HEK293 (cell line): Measurements from ENCODE around the gene LOXL4.

Source experiments
- CTCF ChIA-PET: fragments of 350-600 bp; formaldehyde crosslinking; extraction: SDS; loops from one replicate; lab custom pipeline; 2021; ENCODE audit warnings: antibody characterized with exemption; lab: Yijun Ruan, JAX
- POLR2A ChIA-PET: fragments of 300-600 bp; formaldehyde crosslinking; extraction: SDS; loops from one replicate; lab custom pipeline; 2020; ENCODE audit warnings: antibody characterized with exemption, inconsistent platforms; lab: Yijun Ruan, JAX
- H3K27ac ChIP-seq: fragments of 200-500 bp; sonication (Bioruptor generic); 2 replicates; pipeline ENCODE4 v1.5.1; 2014; ENCODE audit warnings: low read depth, low read length, control low read depth, inconsistent platforms; ENCODE audit errors: extremely low read depth
- H3K36me3 ChIP-seq, 2 experiments: fragments of 200-500 bp in 1 of 2; sonication (Bioruptor generic) in 1 of 2; 1 replicate in 1 of 2; 2 replicates in 1 of 2; pipeline ENCODE4 v1.5.1; 2014 to 2017; ENCODE audit warnings: inconsistent platforms in 2 of 2, low read length in 2 of 2; ENCODE audit not compliant: control insufficient read depth in 2 of 2, insufficient read depth in 1 of 2
- H3K4me1 ChIP-seq: fragments of 200-500 bp; sonication (Bioruptor generic); 2 replicates; pipeline ENCODE4 v1.5.1; 2014; ENCODE audit warnings: mild to moderate bottlenecking, low read length, inconsistent platforms; ENCODE audit not compliant: control insufficient read depth, insufficient read depth
- H3K4me3 ChIP-seq: 2 replicates; pipeline ENCODE4 v1.5.1; 2011; ENCODE audit warnings: low read depth, mild to moderate bottlenecking, control low read depth, low read length, moderate library complexity
- H3K9me3 ChIP-seq: fragments of 200-500 bp; sonication (Bioruptor generic); 2 replicates; pipeline ENCODE4 v1.5.1; 2014; ENCODE audit warnings: low read depth, low read length, inconsistent platforms; ENCODE audit not compliant: control insufficient read depth, insufficient read depth
- ATF2 ChIP-seq: fragments of 450-650 bp; formaldehyde crosslinking; IDR thresholded peaks from 2 replicates; pipeline ENCODE4 v1.5.1; 2016; ENCODE audit warnings: missing biosample characterization, missing genetic modification characterization, low read depth
- IKZF3 ChIP-seq: fragments of 450-650 bp; IDR thresholded peaks from 2 replicates; pipeline ENCODE4 v1.5.0; 2018; ENCODE audit warnings: missing biosample characterization, mild to moderate bottlenecking, missing genetic modification characterization, moderate library complexity
- KLF1 ChIP-seq: fragments of 450-650 bp; formaldehyde crosslinking; IDR thresholded peaks from 2 replicates; pipeline ENCODE4 v1.5.1; 2016; ENCODE audit warnings: missing biosample characterization, missing genetic modification characterization
- KLF7 ChIP-seq: fragments of 450-650 bp; formaldehyde crosslinking; IDR thresholded peaks from 2 replicates; pipeline ENCODE4 v1.5.1; 2016; ENCODE audit warnings: missing biosample characterization, missing genetic modification characterization, borderline replicate concordance
- KLF8 ChIP-seq: fragments of 450-650 bp; formaldehyde crosslinking; IDR thresholded peaks from 2 replicates; pipeline ENCODE4 v1.5.1; 2016; ENCODE audit warnings: missing biosample characterization, missing genetic modification characterization
- PRDM6 ChIP-seq: fragments of 450-650 bp; formaldehyde crosslinking; IDR thresholded peaks from 2 replicates; pipeline ENCODE4 v1.5.1; 2017; ENCODE audit warnings: missing biosample characterization, missing genetic modification characterization
- TCF7L2 ChIP-seq: IDR thresholded peaks from 2 replicates; pipeline ENCODE4 v1.6.1; 2011; ENCODE audit warnings: low read depth, mild to moderate bottlenecking, inconsistent platforms, low read length, moderate library complexity, borderline replicate concordance
- ZFP37 ChIP-seq: fragments of 450-650 bp; formaldehyde crosslinking; IDR thresholded peaks from 2 replicates; pipeline ENCODE4 v1.5.1; 2016; ENCODE audit warnings: missing biosample characterization, missing genetic modification characterization
- ZIC2 ChIP-seq: fragments of 450-650 bp; formaldehyde crosslinking; IDR thresholded peaks from 2 replicates; pipeline ENCODE4 v1.5.1; 2016; ENCODE audit warnings: missing biosample characterization, missing genetic modification characterization
- ZNF114 ChIP-seq: fragments of 450-650 bp; formaldehyde crosslinking; IDR thresholded peaks from 2 replicates; pipeline ENCODE4 v1.5.0; 2017; ENCODE audit warnings: missing biosample characterization, missing genetic modification characterization
- ZNF174 ChIP-seq: fragments of 450-650 bp; formaldehyde crosslinking; IDR thresholded peaks from 2 replicates; pipeline ENCODE4 v1.5.0; 2017; ENCODE audit warnings: missing biosample characterization, mild to moderate bottlenecking, missing genetic modification characterization
- ZNF2 ChIP-seq: fragments of 450-650 bp; formaldehyde crosslinking; IDR thresholded peaks from 2 replicates; pipeline ENCODE4 v1.5.1; 2016; ENCODE audit warnings: missing biosample characterization, missing genetic modification characterization
- ZNF214 ChIP-seq: fragments of 450-650 bp; formaldehyde crosslinking; IDR thresholded peaks from 2 replicates; pipeline ENCODE4 v1.5.1; 2017; ENCODE audit warnings: missing biosample characterization, mild to moderate bottlenecking, missing genetic modification characterization, borderline replicate concordance
- ZNF274 ChIP-seq, 2 experiments: fragments of 200-500 bp in 1 of 2; fragments of 450-650 bp in 1 of 2; sonication (Bioruptor generic) in 1 of 2; formaldehyde crosslinking in 1 of 2; IDR thresholded peaks; 2 replicates each; pipeline versions ENCODE4 v1.5.1 to v1.6.1; 2014 to 2016; ENCODE audit warnings: borderline replicate concordance in 1 of 2, inconsistent platforms in 1 of 2, low read length in 1 of 2, missing biosample characterization in 1 of 2, missing genetic modification characterization in 1 of 2
- ZNF280C ChIP-seq: fragments of 450-650 bp; formaldehyde crosslinking; IDR thresholded peaks from 2 replicates; pipeline ENCODE4 v1.5.1; 2016; ENCODE audit warnings: missing biosample characterization, missing genetic modification characterization
- ZNF341 ChIP-seq: fragments of 450-650 bp; formaldehyde crosslinking; IDR thresholded peaks from 2 replicates; pipeline ENCODE4; 2016; ENCODE audit warnings: low read depth, missing biosample characterization, missing genetic modification characterization
- ZNF366 ChIP-seq: fragments of 450-650 bp; formaldehyde crosslinking; conservative IDR thresholded peaks from 2 replicates; pipeline ENCODE4 v1.5.1; 2016; ENCODE audit warnings: missing biosample characterization, missing genetic modification characterization
- ZNF391 ChIP-seq: fragments of 450-650 bp; formaldehyde crosslinking; IDR thresholded peaks from 2 replicates; pipeline ENCODE4 v1.5.1; 2016; ENCODE audit warnings: low read depth, missing biosample characterization, missing genetic modification characterization, borderline replicate concordance
- ZNF433 ChIP-seq: fragments of 450-650 bp; formaldehyde crosslinking; IDR thresholded peaks from 2 replicates; pipeline ENCODE4 v1.5.1; 2016; ENCODE audit warnings: missing biosample characterization, missing genetic modification characterization, low read depth
- ZNF473 ChIP-seq: fragments of 450-650 bp; formaldehyde crosslinking; IDR thresholded peaks from 2 replicates; pipeline ENCODE4 v1.5.1; 2017; ENCODE audit warnings: missing biosample characterization, missing genetic modification characterization
- ZNF488 ChIP-seq: fragments of 450-650 bp; formaldehyde crosslinking; IDR thresholded peaks from 2 replicates; pipeline ENCODE4 v1.5.1; 2016; ENCODE audit warnings: missing biosample characterization, missing genetic modification characterization
- ZNF501 ChIP-seq: fragments of 450-650 bp; formaldehyde crosslinking; IDR thresholded peaks from 2 replicates; pipeline ENCODE4 v1.5.1; 2016; ENCODE audit warnings: missing biosample characterization, missing genetic modification characterization
- ZNF560 ChIP-seq: fragments of 450-650 bp; formaldehyde crosslinking; IDR thresholded peaks from 2 replicates; pipeline ENCODE4 v1.5.1; 2017; ENCODE audit warnings: missing biosample characterization, missing genetic modification characterization, borderline replicate concordance
- ZNF610 ChIP-seq: fragments of 450-650 bp; formaldehyde crosslinking; IDR thresholded peaks from 2 replicates; pipeline ENCODE4 v1.5.1; 2016; ENCODE audit warnings: missing biosample characterization, missing genetic modification characterization, borderline replicate concordance
- ZNF660 ChIP-seq: fragments of 450-650 bp; IDR thresholded peaks from 2 replicates; pipeline ENCODE4 v1.5.1; 2018; ENCODE audit warnings: missing biosample characterization, mild to moderate bottlenecking, missing genetic modification characterization
- ZNF768 ChIP-seq: fragments of 450-650 bp; formaldehyde crosslinking; IDR thresholded peaks from 2 replicates; pipeline ENCODE4 v1.5.1; 2018; ENCODE audit warnings: missing biosample characterization, mild to moderate bottlenecking, missing genetic modification characterization
- ZNF776 ChIP-seq: fragments of 450-650 bp; formaldehyde crosslinking; IDR thresholded peaks from 2 replicates; pipeline ENCODE4 v1.5.0; 2017; ENCODE audit warnings: missing biosample characterization, missing genetic modification characterization, borderline replicate concordance
- ZSCAN4 ChIP-seq: fragments of 450-650 bp; formaldehyde crosslinking; IDR thresholded peaks from 2 replicates; pipeline ENCODE4 v1.5.1; 2017; ENCODE audit warnings: missing biosample characterization, missing genetic modification characterization

Gene LOXL4

GRCh38 chr10:98273057-98273850 lies 5.3 kb upstream of the LOXL4 start:
- TF ChIP-seq ZNF391 (tag by site-specific recombination) (no peak), ZNF433 (no peak), TCF7L2 (no peak), ZNF660 (no peak), ZNF280C (tag by site-specific recombination) (no peak), ATF2 (tag by site-specific recombination) (no peak), ZNF366 (no peak), ZNF274 (IDR thresholded peaks at IDR 0.05; ENCODE audit: low read length) (no peak), ZNF274 (tag by site-specific recombination; IDR thresholded peaks at IDR 0.05; ENCODE audit: borderline replicate concordance) (no peak), ZNF488 (tag by site-specific recombination) (no peak), IKZF3 (tag by site-specific recombination) (no peak), ZNF501 (tag by site-specific recombination) (no peak), ZNF768 (tag by site-specific recombination) (no peak), PRDM6 (tag by site-specific recombination) (no peak), ZNF214 (tag by site-specific recombination) (no peak)
- Histone ChIP-seq H3K9me3 (no peaks in the 10 kb centered on the region), H3K36me3 (no peaks in the 10 kb centered on the region), H3K4me1 (no peaks in the 10 kb centered on the region), H3K27ac (no peak overlapping the region), H3K4me3 (no peak overlapping the region)
- ChIA-PET POLR2A (no interaction called here), CTCF (no interaction called here)

GRCh38 chr10:98272656-98273055 lies 4.7 kb upstream of the LOXL4 start:
- POLR2A ChIA-PET = no interaction called here
- CTCF ChIA-PET = no interaction called here
- Histone ChIP-seq H3K4me3 (no peak overlapping the region), H3K4me1 (no peaks in the 10 kb centered on the region), H3K27ac (no peak overlapping the region), H3K36me3 (no peaks in the 10 kb centered on the region), H3K9me3 (no peaks in the 10 kb centered on the region)
- TF ChIP-seq ZSCAN4 (no peak), ZFP37 (tag by site-specific recombination) (no peak), KLF7 (no peak), ZNF610 (tag by site-specific recombination) (no peak), ZNF776 (tag by site-specific recombination) (no peak), ZNF114 (tag by site-specific recombination) (no peak), KLF1 (tag by site-specific recombination) (no peak), ZNF473 (tag by site-specific recombination) (no peak), ZNF341 (tag by site-specific recombination) (no peak), KLF8 (no peak), ZNF2 (tag by site-specific recombination) (no peak), ZNF433 (no peak), ZNF560 (tag by site-specific recombination) (no peak), ZIC2 (no peak), ZNF174 (tag by site-specific recombination) (no peak)
